AG10803 (cell line): Measurements from ENCODE around the gene TMEM108.

ENCODE experiments used
- DNase-seq: peaks from one replicate; pipeline ENCODE4 v3.0.0; 2010; ENCODE audit warnings: low read depth
- H3K4me3 ChIP-seq: 2 replicates; pipeline ENCODE4 v1.5.1; 2011; ENCODE audit warnings: mild to moderate bottlenecking, low read length, control low read depth
- CTCF ChIP-seq: conservative IDR thresholded peaks from 2 replicates; pipeline ENCODE4 v1.5.1; 2011; ENCODE audit warnings: mild to moderate bottlenecking, low read length, control low read depth, inconsistent platforms

TMEM108 gene

GRCh38 chr3:133371181-133371580 is 333.0 kb downstream of the TMEM108 start:
- H3K4me3 ChIP-seq = no peak overlapping the region
- DNase-seq = no peak
- no peak for TF ChIP-seq CTCF

GRCh38 chr3:133371676-133372075 is 333.5 kb downstream of the TMEM108 start:
- no peak overlapping the region for H3K4me3 ChIP-seq
- TF ChIP-seq CTCF = no peak

GRCh38 chr3:133374708-133375402 is 336.7 kb downstream of the TMEM108 start:
- DNase-seq = no peak
- no peak for TF ChIP-seq CTCF
- no peak overlapping the region for H3K4me3 ChIP-seq

More at GRCh38 chr3:133371676-133372075, 333.5 kb downstream of the TMEM108 start:
- no peak for DNase-seq

GRCh38 chr3:133375403-133375745 is 337.2 kb downstream of the TMEM108 start:
- no peak for TF ChIP-seq CTCF
- DNase-seq = no peak
- no peak overlapping the region for H3K4me3 ChIP-seq

GRCh38 chr3:133376810-133377209 is 338.6 kb downstream of the TMEM108 start:
- no peak for DNase-seq
- TF ChIP-seq CTCF = peak; percentile 14
- H3K4me3 ChIP-seq = no peak overlapping the region

GRCh38 chr3:133377396-133377795 is 339.2 kb downstream of the TMEM108 start:
- peak; percentile 68 for DNase-seq
- peak; percentile 72 for TF ChIP-seq CTCF
- no peak overlapping the region for H3K4me3 ChIP-seq

GRCh38 chr3:133379926-133380325 is 341.7 kb downstream of the TMEM108 start:
- no peak for TF ChIP-seq CTCF
- DNase-seq = no peak
- H3K4me3 ChIP-seq = no peak overlapping the region
